Esophagus muscularis mucosa (tissue), 4 donors: ENCODE results near the gene KATNAL2. TPM values are rescaled to one million over a fixed set of nuclear protein-coding genes. Genes with fewer than 3 reads are reported as not detected.

Experiments used
- DNase-seq: peaks from one replicate; pipeline ENCODE4 v3.0.0-alpha.2; 2017; ENCODE audit errors: extremely low spot score
- H3K27ac ChIP-seq, 4 donors: fragments of 200-600 bp; sonication (generic); replicated peaks in 1 of 4; 1 replicate in 3 of 4; 2 replicates in 1 of 4; pipeline ENCODE4 v1.5.1; 2016 to 2019; ENCODE audit warnings: mild to moderate bottlenecking in 1 of 4
- H3K27me3 ChIP-seq, 4 donors: fragments of 200-600 bp; sonication (generic); one replicate each; pipeline versions ENCODE4 v1.5.1 to v1.6.0; 2016 to 2019
- H3K36me3 ChIP-seq, 4 donors: fragments of 200-600 bp; sonication (generic); one replicate each; pipeline ENCODE4 v1.5.1; 2016 to 2019
- H3K4me1 ChIP-seq, 4 donors: fragments of 200-600 bp; sonication (generic); one replicate each; pipeline ENCODE4 v1.5.1; 2016 to 2019
- H3K4me3 ChIP-seq, 4 donors: fragments of 200-600 bp; sonication (generic); 1 replicate in 2 of 4; 2 replicates in 2 of 4; pipeline ENCODE4 v1.5.1; 2016 to 2019; ENCODE audit warnings: mild to moderate bottlenecking in 4 of 4, moderate library complexity in 1 of 4
- H3K9me3 ChIP-seq, 4 donors: fragments of 200-600 bp; sonication (generic); 1 replicate in 3 of 4; 2 replicates in 1 of 4; pipeline ENCODE4 v1.5.1; 2016 to 2019
- CTCF ChIP-seq, 3 experiments: fragments of 200-600 bp in 2 of 3; fragments of 450-650 bp in 1 of 3; sonication (generic) in 2 of 3; IDR thresholded peaks; one replicate each; pipeline ENCODE4 v1.5.1; 2017 to 2019; ENCODE audit warnings: antibody characterized with exemption in 3 of 3, mild to moderate bottlenecking in 2 of 3, moderate library complexity in 1 of 3
- EP300 ChIP-seq: sonication (generic); formaldehyde crosslinking; IDR thresholded peaks from one replicate; pipeline ENCODE4 v1.6.1; 2017; ENCODE audit warnings: antibody characterized with exemption
- POLR2A ChIP-seq: fragments of 450-650 bp; IDR thresholded peaks from one replicate; pipeline ENCODE4 v1.6.1; 2017; ENCODE audit warnings: antibody characterized with exemption, moderate library complexity, mild to moderate bottlenecking, low read depth
- POLR2AphosphoS5 ChIP-seq, 2 donors: sonication (generic); formaldehyde crosslinking; IDR thresholded peaks; one replicate each; pipeline ENCODE4 v1.6.1; 2017; ENCODE audit warnings: antibody characterized with exemption in 2 of 2
- WGBS: methylation state at CpG from one replicate; pipeline ENCODE4 v1.1.5; 2018; 5-methylcytosine and 5-hydroxymethylcytosine counted together
- intact Hi-C: fragments of 100-400 bp; cut with DNase I; formaldehyde crosslinking; loops from one replicate; pipeline ENCODE4 v1.15.1; 2023
- total RNA-seq, 4 donors: library from RNA; depleted of rRNA; stranded (reverse); fragments of >200 nt; gene quantifications; one replicate each; pipeline versions ENCODE4 v1.1.0 to v1.2.1, GENCODE V29; 2016

Gene KATNAL2
- total RNA-seq, 4 donors from 2014 or later: 0.50 to 5.0 (median 4.3) TPM

GRCh38 chr18:47108998-47109405 lies 191.6 kb downstream of the KATNAL2 start:
- WGBS: 84% methylated on average over 7 of the region's 7 CpGs
- no peak for DNase-seq
- H3K36me3 ChIP-seq: peaks cover 14 to 93% (median 69%) of the 10 kb centered on the region in 4 donors
- H3K9me3 ChIP-seq: no peaks in the 10 kb centered on the region
- no peak overlapping the region for H3K4me3 ChIP-seq
- TF ChIP-seq CTCF (IDR thresholded peaks at IDR 0.05) (no peak), POLR2A (no peak), EP300 (no peak), POLR2AphosphoS5 (IDR thresholded peaks at IDR 0.05) (no peak)
- H3K27me3 ChIP-seq: no peaks in the 10 kb centered on the region
- no peaks in the 10 kb centered on the region for H3K4me1 ChIP-seq
- intact Hi-C loops: no loop called here
- H3K27ac ChIP-seq: no peak overlapping the region

- no peaks in the 10 kb centered on the region for H3K9me3 ChIP-seq
- no peaks in the 10 kb centered on the region for H3K4me1 ChIP-seq
- no peak overlapping the region for H3K27ac ChIP-seq
- no peak overlapping the region for H3K4me3 ChIP-seq
- WGBS: 81% methylated on average over 1 of the region's 1 CpG
- DNase-seq: no peak
- peaks cover 15 to 93% (median 71%) of the 10 kb centered on the region in 4 donors for H3K36me3 ChIP-seq
- intact Hi-C loops: no loop called here
- no peaks in the 10 kb centered on the region for H3K27me3 ChIP-seq
- TF ChIP-seq POLR2A: no peak
- no peak for TF ChIP-seq POLR2AphosphoS5 (IDR thresholded peaks at IDR 0.05)
- TF ChIP-seq CTCF (IDR thresholded peaks at IDR 0.05): no peak
- TF ChIP-seq EP300: no peak
Measured at GRCh38 chr18:47109720-47110119, 192.3 kb downstream of the KATNAL2 start.

- H3K4me1 ChIP-seq: no peaks in the 10 kb centered on the region
- TF ChIP-seq EP300 (no peak), POLR2AphosphoS5 (IDR thresholded peaks at IDR 0.05) (no peak), CTCF (IDR thresholded peaks at IDR 0.05) (no peak), POLR2A (no peak)
- H3K27me3 ChIP-seq: no peaks in the 10 kb centered on the region
- peaks cover 19 to 93% (median 78%) of the 10 kb centered on the region in 4 donors for H3K36me3 ChIP-seq
- H3K27ac ChIP-seq: no peak overlapping the region
- intact Hi-C loops: no loop called here
- no peaks in the 10 kb centered on the region for H3K9me3 ChIP-seq
- no peak for DNase-seq
- no peak overlapping the region for H3K4me3 ChIP-seq
- 94% methylated on average over 6 of the region's 6 CpGs for WGBS
Measured at GRCh38 chr18:47110492-47111274, 193.3 kb downstream of the KATNAL2 start.

GRCh38 chr18:47113796-47114540 lies 196.6 kb downstream of the KATNAL2 start:
- DNase-seq: no peak
- H3K27ac ChIP-seq: no peak overlapping the region
- intact Hi-C loops: no loop called here
- no peaks in the 10 kb centered on the region for H3K27me3 ChIP-seq
- no peaks in the 10 kb centered on the region for H3K9me3 ChIP-seq
- H3K4me3 ChIP-seq: no peak overlapping the region
- H3K4me1 ChIP-seq: no peaks in the 10 kb centered on the region
- H3K36me3 ChIP-seq: peaks cover 19 to 75% (median 62%) of the 10 kb centered on the region in 4 donors
- WGBS: 100% methylated on average over 2 of the region's 2 CpGs
- TF ChIP-seq POLR2A (no peak), POLR2AphosphoS5 (IDR thresholded peaks at IDR 0.05) (no peak), EP300 (no peak), CTCF (IDR thresholded peaks at IDR 0.05) (no peak)
